Left kidney (tissue), 2 donors: ENCODE data around the gene SLC8B1. TPM values are rescaled to one million over a fixed set of nuclear protein-coding genes. Genes with fewer than 3 reads are reported as not detected.
"Not testable (repeated sequence)": the region's sequence is repeated elsewhere in the genome, so short reads cannot be mapped to it uniquely, and the experiment has no call there.

ENCODE experiments used
- DNase-seq: peaks from one replicate; pipeline ENCODE4 v3.0.0-alpha.2; 2013
- polyA plus RNA-seq: library from polyadenylated mRNA; unstranded; fragments of 120-200 nt; gene quantifications from one replicate; pipeline ENCODE4 v1.2.1, GENCODE V29; 2013; ENCODE audit not compliant: insufficient read length

SLC8B1 gene
- polyA plus RNA-seq, 1 donor, result 13.2 TPM

DNA sequence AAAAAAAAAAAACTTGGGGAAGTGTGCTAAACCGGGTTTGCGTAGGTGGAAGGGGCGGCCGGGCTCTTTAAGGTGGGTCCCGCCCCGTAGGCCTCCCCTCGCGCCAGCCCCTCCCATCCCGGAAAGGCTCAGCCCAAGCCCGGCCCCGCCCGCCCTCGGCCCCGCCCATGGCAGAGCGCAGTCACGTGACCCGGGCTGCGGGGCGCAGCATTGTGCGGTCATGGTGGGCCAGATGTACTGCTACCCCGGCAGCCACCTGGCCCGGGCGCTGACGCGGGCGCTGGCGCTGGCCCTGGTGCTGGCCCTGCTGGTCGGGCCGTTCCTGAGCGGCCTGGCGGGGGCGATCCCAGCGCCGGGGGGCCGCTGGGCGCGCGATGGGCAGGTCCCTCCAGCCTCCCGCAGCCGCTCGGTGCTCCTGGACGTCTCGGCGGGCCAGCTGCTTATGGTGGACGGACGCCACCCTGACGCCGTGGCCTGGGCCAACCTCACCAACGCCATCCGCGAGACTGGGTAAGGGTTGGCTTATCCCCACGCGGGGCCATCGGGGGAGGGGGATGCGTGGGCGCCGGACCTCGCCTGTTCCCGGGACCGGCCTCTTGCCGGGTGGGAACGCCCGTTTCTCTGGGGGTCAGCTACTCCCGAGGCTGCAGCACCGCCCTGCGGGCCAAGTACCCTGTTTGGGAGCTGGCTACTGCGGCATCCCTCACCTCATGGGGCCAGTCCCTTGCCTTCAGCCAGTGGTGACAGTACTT lies 23.6 kb upstream of the SLC8B1 start, which contains the start of gene PLBD2:
PLBD2 (plus strand) TSS at position 207 of the 752 bp plus-strand sequence; CDS start at position 221, 14 bp downstream.
- peak; percentile 94 for DNase-seq

DNA sequence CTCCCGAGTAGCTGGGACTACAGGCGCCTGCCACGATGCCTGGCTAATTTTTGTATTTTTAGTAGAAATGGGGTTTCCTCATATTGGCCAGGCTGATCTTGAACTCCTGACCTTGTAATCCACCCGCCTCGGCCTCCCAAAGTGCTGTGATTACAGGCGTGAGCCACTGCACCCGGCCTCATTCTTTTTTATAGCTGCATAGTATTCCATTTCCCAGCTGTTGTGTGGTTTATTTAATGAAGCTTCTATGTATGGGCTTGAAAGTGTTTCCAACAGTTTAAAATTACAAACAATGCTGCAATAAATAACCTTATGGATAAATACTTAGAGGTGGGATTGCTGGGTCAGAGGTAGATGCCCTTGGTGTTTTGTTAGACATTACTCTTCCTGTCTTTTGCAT lies 19.3 kb upstream of the SLC8B1 start:
- DNase-seq, result not testable (repeated sequence)

DNA sequence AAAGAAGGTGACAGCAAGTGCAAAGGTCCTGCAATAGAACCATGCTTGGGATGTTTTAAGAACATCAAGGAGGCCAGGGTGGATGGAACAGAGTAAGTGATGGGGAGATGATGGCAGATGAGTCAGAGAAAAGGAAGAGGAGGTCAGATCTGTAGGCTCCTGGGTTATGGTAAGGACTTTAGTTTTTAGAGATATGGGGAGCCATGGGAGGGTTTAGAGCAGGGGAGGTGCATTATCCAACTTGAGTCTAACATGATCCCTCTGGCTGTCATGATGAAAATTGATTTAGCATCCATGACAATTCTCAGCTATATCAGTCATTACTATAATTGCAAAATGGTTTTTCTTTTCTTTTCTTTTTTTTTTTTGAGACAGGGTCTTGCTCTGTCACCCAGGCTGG lies 16.2 kb upstream of the SLC8B1 start:
- DNase-seq, result no peak

DNA sequence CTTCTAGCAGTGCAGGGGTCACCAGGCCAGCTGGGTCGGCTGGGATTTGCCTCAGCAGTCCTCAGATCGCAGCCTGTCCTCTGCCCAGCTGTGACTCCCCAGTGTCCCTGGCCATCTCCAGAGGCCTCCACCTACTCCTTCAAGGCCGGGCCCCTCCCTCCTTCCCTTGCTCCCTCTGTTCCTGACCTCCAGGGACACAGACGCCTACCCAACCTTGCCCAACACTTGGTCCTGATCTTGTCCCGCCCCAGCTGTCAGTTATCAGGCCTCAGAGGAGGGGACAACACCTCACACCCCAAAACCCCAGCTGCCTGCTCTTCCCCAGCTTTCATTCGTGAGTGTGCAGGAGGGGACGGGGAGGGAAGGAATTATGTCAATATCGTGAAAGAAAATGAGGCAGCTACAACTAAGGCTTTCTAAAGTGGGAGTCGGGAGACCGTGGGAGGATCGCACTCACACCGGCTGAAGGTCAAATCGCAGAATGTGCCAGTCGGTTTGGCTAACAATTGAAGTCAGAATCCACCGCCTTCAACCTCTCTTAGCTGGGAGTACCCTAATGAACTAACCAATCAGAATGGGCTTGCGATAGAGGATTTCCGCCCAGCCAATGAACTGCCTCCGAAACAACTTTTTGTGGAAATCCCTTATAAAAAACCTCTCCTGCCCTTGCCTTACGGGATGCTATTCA lies 14.1 kb upstream of the SLC8B1 start:
- DNase-seq, result no peak

GRCh38 chr12:113347892-113348291 lies 13.0 kb upstream of the SLC8B1 start:
- no peak for DNase-seq

- no peak for DNase-seq
Observed at GRCh38 chr12:113347107-113347506, 12.2 kb upstream of the SLC8B1 start.

DNA sequence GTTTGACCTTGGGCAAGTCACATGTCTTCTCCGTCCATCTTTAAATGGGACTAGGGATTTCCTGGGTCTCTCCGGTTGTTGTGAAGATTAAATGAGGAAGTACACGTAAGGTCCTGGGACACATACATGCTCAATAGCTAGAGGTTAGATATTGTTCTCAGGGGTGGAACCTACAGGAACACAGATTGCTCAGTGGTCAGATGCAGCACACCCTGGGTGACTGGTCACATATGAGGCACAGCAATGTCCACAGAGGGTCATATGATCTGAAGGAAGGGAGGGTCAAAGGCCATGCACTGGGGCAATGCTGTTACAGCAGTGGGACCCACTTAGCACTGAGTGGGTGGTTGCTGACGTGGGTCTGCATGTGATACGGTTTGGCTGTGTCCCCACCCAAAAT lies 11.4 kb upstream of the SLC8B1 start:
- no peak for DNase-seq

GRCh38 chr12:113345318-113345717 lies 10.4 kb upstream of the SLC8B1 start:
- no peak for DNase-seq

- DNase-seq, result no peak
Observed at GRCh38 chr12:113341535-113341934, 6.6 kb upstream of the SLC8B1 start.

- DNase-seq, result no peak
Observed at GRCh38 chr12:113340061-113340460, 5.2 kb upstream of the SLC8B1 start.

GRCh38 chr12:113339540-113339939 lies 4.6 kb upstream of the SLC8B1 start:
- DNase-seq, result no peak

- no peak for DNase-seq
Observed at GRCh38 chr12:113333877-113334785, 778 bp downstream of the SLC8B1 start.

DNA sequence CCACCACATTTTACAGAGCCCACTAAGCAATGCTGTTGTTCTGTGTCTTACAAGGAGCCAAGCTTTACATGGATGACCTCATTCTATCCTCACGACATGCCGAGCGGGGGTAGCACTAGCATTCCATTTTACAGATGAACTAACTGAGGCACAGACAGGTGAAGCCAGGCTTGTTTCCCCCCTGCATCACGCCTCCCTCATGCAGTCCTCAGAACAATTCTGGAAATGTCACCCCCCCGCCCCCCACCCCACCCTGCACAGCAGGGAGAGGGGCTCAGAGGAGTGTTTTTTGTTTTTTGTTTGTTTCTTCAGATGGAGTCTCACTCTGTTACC lies 1.5 kb downstream of the SLC8B1 start:
- no peak for DNase-seq

DNA sequence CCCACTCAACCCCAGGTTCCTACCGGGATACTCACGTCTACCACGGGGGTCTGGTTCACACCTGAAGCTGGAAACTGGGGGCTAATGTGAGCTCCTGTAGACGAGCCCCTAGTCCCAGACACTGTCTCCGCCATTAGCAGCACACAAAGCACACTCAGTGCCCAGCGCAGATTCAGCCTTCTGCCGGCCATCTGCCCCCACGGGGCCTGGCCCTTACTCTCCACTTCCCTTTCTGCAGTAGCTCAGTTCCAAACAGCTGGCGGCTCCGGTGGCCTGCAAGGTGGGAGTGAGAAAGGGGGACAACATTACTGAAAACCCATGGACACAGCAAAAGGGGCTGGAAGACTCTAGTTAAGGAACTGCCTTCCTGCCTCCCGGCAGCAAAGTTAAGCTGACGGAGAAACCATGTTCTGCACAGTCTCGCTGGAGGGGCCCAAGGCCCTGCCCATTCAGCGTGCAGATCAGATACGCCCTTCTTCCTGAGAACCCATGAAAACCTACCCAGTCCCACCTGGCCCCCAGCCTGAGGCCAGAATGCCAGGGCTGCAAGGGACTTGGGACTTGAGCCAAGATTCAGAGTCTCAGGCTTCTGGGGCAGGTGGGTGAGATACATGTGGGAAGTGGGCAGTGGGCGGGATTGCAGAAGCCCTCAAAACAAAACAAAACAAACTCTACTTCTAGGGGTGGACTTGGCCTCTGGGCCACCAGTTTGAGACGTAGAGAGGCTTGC lies 2.1 kb downstream of the SLC8B1 start:
- no peak for DNase-seq

GRCh38 chr12:113330505-113330904 lies 4.4 kb downstream of the SLC8B1 start:
- no peak for DNase-seq

DNA sequence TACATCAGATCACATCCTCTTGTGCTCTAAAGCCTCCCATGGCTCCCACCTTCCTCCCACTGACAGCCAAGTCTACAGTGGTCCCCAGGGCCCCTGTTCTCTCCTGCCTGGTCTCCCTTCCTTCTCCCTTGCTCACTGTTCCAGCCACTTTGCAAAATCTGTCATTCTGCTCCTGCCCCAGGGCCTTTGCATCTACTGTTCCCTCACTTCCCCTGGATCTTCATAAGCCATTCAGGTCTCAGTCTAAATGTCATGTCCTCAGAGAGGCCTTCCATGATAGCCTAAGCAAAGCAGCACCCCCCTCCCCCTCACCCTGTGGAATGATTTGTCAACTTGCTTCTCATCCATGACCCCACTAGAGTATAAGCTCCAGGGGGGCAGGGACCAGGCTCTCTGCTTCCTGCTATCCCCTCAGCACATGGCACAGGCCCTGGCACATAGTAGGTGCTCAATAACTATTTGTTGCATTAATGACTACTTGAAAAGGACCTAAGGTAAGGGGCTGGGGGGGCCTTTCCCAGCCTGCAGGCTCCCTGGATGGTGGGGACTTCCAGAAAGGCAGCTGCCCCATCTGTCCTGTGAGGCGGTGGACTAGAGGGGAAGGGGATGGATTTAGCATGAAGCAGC lies 5.0 kb downstream of the SLC8B1 start:
- no peak for DNase-seq

DNA sequence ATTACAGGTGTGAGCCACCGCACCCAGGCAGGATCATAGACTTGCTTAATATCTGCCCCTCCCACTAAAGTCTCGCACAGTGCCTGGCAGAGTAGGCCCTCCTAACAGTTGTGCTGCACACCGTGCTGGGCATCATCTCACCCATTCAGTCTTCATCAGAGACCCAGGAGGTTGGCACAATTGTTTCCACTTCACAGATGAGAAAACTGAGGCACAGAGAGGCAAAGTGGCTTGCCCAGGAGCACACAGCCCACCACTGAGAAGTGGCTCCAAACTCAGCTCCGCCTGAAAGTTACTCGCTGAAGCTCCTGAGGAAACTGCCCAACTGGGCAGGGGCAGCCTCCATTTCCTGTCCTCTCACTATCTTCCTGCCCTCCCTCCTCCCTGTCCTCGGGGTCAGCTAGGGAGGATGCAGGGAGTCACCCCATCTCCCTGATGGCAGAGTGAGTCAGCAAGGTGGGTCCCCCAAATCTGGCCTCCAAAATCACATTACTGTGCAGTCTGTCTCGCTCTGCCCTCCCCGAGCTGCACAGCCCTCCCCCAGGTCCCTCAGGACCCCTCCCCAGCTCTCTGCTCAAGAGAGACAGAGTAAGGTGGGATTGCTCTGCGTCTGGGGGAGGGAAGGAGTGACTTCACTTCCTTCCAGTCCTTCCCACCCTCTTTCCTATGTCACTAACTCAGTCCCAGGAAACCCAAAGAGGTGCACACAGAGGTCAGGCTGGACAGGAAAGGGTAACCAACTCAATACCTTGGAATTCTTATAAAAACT lies 5.7 kb downstream of the SLC8B1 start:
- no peak for DNase-seq

GRCh38 chr12:113328368-113328889 lies 6.5 kb downstream of the SLC8B1 start:
- no peak for DNase-seq

DNA sequence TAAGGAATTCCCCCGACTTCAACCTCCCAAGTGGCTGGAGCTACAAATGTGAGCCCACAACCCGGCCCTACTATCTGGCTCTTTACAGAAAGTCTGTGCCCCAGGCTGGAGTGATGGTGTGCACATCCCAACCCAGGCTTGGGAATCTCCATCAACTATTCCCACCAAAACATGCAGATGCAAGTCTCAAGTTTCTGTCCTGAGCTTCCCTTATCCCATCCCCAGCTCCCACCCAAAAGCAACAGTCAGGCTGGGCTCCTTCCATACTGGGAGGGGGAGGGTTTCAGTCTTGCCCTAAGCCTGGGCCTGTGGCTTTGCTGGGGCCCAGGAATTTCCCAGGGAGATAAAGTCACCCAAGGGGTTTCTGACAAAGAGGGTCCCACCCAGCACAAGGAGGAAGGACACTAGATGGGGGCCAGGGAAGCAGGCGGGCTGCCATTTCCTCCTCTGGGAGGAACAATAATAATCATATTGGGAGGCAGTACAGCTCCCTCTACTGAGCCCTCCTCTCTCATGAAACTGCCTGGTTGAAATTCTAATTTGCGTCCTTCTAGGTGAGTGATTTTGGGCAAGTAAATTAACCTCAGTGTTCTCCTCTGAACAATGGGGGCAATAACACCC lies 8.0 kb downstream of the SLC8B1 start:
- DNase-seq, result no peak

- DNase-seq, result no peak
Observed at GRCh38 chr12:113325916-113326315, 9.0 kb downstream of the SLC8B1 start.
